Measurements from ENCODE around the gene PRPF38B. TPM values are rescaled to one million over a fixed set of nuclear protein-coding genes. Genes with fewer than 3 reads are reported as not detected.
A peak's percentile ranks its signal among the peaks of the same experiment; 100 is the strongest.

PRPF38B gene
- total RNA-seq, 1 experiment from 2014 or later = 20.9 TPM

DNA sequence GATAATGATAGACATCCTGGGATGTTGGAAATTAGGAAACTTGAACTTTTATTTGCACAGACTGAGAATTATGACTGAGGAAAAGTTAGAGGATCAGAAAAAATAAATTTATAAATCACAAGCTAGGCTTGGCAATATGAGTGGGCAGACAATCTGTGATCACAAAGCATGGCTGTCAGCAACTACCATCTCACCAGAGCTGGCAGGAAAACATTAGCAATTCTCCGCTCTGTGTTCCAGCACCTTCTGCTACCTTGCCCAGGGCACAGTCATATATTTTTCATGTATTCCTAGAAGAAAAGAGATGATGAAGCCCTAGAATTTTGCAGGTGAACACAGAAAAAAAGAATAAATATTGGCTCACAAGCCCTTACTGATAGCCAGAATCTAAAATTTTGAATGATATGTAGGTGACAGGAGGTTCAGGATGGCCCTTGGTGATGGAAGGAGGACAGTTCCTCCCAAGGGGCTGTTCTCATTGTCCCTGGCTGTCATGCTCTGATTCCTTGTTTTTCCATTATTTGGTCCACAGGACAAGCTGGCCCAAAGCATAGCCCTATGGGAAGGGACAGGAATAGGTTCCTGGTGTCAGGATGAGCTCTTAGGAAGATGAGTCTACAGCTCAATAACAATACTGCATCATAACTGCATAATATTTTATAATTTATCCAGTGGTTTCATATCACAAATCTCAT lies 42.2 kb downstream of the PRPF38B start:
- H3K36me3 ChIP-seq = no peaks in the 10 kb centered on the region
- H3K9me3 ChIP-seq = no peaks in the 10 kb centered on the region
- no peak for DNase-seq
- peaks cover 5% of the 10 kb centered on the region; the same call in 1 of the 2 replicates for H3K27me3 ChIP-seq
- no peak overlapping the region for H3K4me3 ChIP-seq

- no peak for DNase-seq
- Histone ChIP-seq H3K36me3 (no peaks in the 10 kb centered on the region), H3K27me3 (no peaks in the 10 kb centered on the region)
These were observed 50.1 kb downstream of the PRPF38B start for GRCh38 chr1:108742253-108742652.

DNA sequence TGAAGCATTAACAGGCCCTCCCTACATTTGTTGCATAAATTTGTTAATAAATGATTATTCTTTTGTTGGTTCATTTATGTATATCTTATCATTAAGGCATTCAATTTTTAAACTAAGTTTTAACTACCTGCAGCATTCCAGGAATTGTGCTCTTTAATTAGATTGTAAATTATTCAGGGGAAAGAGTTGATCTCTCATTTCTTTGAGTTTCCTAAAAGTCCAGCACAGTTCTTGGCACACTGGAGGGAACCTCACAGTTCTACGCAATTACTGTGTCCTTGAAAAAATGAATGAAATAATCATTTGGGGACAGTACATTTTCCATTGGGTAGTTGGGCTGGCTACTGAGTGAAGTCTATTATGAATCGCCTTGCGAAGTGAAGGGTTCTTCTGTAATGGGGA lies 53.9 kb downstream of the PRPF38B start:
- no peaks in the 10 kb centered on the region for H3K27me3 ChIP-seq
- H3K9me3 ChIP-seq = no peaks in the 10 kb centered on the region
- H3K36me3 ChIP-seq = peaks cover 4% of the 10 kb centered on the region
- no peak for DNase-seq
- peak overlapping the region; percentile 79; the same call in 1 of the 2 replicates for H3K4me3 ChIP-seq

More at GRCh38 chr1:108742253-108742652, 50.1 kb downstream of the PRPF38B start:
- Histone ChIP-seq H3K9me3 (no peaks in the 10 kb centered on the region), H3K4me3 (no peak overlapping the region)

DNA sequence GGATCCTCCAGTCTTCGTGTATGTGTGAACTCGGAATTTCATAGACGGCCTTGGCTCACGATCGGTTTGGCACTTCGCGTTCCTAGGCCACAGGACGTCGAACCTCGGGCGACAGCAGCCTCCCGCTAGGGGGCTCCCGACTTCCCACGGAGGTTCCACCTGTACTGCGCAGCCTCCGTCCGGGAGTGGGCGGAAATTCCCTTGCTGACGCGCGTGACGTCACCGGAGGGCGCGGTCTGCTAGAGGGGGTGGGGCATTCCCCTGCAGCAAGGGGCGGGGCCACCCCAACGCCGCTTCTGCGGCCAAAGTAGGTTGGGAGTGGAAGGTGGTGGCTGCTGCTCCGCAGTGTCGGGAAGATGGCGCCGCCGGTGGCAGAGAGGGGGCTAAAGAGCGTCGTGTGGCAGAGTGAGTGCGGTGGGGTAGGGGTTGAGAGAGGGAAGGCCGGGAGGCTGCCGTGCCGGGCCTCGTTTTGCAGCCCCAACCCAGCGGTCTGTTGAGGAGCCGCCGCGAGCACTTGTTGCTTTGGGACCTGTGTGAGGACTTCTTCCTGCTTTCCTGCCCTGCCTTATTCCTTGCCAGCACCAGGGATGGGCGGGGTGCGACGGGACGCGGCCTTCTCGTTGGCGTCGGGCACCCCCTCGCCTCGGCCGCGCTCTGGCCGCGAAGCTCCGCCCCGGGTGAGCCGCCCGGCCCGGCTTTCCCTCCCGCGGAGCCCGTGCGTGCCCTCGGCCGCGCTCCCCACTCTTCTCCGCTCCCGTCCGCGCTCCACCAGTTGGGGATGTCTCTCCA lies 54.5 kb downstream of the PRPF38B start, which contains the start of gene STXBP3:
STXBP3 (plus strand) TSS at position 293 of the 789 bp plus-strand sequence; CDS start at position 357, 64 bp downstream.
- H3K4me3 ChIP-seq = peak within 1 kb of the TSS; percentile 79
- no peaks in the 10 kb centered on the region for H3K9me3 ChIP-seq
- no peaks in the 10 kb centered on the region for H3K27me3 ChIP-seq
- H3K36me3 ChIP-seq = peaks cover 4% of the 10 kb centered on the region
- DNase-seq = peak; percentile 100

- H3K4me3 ChIP-seq = peak overlapping the region; percentile 79
- no peaks in the 10 kb centered on the region for H3K9me3 ChIP-seq
- H3K27me3 ChIP-seq = no peaks in the 10 kb centered on the region
- peak; percentile 95 for DNase-seq
- peaks cover 4% of the 10 kb centered on the region for H3K36me3 ChIP-seq
These were observed 55.2 kb downstream of the PRPF38B start for GRCh38 chr1:108747171-108747850.

DNA sequence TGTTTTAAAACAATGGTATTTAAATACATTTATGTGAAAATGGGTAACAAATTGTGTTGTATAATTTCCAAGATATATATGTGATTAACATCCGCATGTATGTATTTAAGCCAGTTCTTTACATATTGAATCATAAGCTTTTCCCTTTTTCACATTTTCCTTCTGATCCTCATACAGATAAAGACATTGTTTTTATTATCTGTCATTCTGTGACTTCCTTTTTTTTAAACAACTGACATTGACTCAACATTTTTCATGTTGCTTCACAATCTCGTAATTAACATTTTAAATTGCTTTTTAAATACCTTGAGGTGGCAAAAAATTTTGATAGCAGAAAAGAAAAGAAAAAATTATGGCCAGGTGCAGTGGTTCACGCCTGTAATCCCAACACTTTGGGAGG lies 55.8 kb downstream of the PRPF38B start:
- Histone ChIP-seq H3K27me3 (no peaks in the 10 kb centered on the region), H3K9me3 (no peaks in the 10 kb centered on the region), H3K36me3 (peaks cover 9% of the 10 kb centered on the region), H3K4me3 (peak overlapping the region; percentile 79)
- no peak for DNase-seq

GRCh38 chr1:108749081-108749480 lies 57.0 kb downstream of the PRPF38B start:
- no peak for DNase-seq
- no peaks in the 10 kb centered on the region for H3K27me3 ChIP-seq
- peaks cover 18% of the 10 kb centered on the region for H3K36me3 ChIP-seq
- H3K9me3 ChIP-seq = no peaks in the 10 kb centered on the region
- no peak overlapping the region for H3K4me3 ChIP-seq

GRCh38 chr1:108750476-108751181 lies 58.5 kb downstream of the PRPF38B start:
- Histone ChIP-seq H3K4me3 (no peak overlapping the region), H3K27me3 (no peaks in the 10 kb centered on the region), H3K36me3 (peaks cover 26% of the 10 kb centered on the region), H3K9me3 (no peaks in the 10 kb centered on the region)
- no peak for DNase-seq

Other genes starting within 250 kb of the PRPF38B start
- 0.13 and 0.35 TPM in 2 replicates for gene NBPF6, start 242.0 kb upstream of the PRPF38B start, total RNA-seq (2014; rRNA removed; shearing (Covaris generic); ENCODE audit: low replicate concordance)
- 26.7 and 47.5 TPM in 2 replicates for gene EEIG2, start 132.2 kb upstream of the PRPF38B start, total RNA-seq (2014; rRNA removed; shearing (Covaris generic); ENCODE audit: low replicate concordance)
- 12.3 and 20.2 TPM in 2 replicates for gene HENMT1, start 31.2 kb upstream of the PRPF38B start, total RNA-seq (2014; rRNA removed; shearing (Covaris generic); ENCODE audit: low replicate concordance)
- gene FNDC7, start 20.6 kb downstream of the PRPF38B start, total RNA-seq (2014; rRNA removed; shearing (Covaris generic); ENCODE audit: low replicate concordance) = 0.07 and 0.81 TPM in 2 replicates
- gene STXBP3, start 54.4 kb downstream of the PRPF38B start, total RNA-seq (2014; rRNA removed; shearing (Covaris generic); ENCODE audit: low replicate concordance) = 20.9 and 30.1 TPM in 2 replicates
- gene AKNAD1, start 164.8 kb downstream of the PRPF38B start, total RNA-seq (2014; rRNA removed; shearing (Covaris generic); ENCODE audit: low replicate concordance) = not detected in 2 replicates
- 79.9 and 96.6 TPM in 2 replicates for gene GPSM2, start 184.7 kb downstream of the PRPF38B start, total RNA-seq (2014; rRNA removed; shearing (Covaris generic); ENCODE audit: low replicate concordance)

All from MG63 (cell line).